HFFc6 (cell line): Measurements from ENCODE around the gene CAPN12. TPM values are rescaled to one million over a fixed set of nuclear protein-coding genes. Genes with fewer than 3 reads are reported as not detected.

ENCODE experiments used
- DNase-seq: peaks from one replicate; pipeline ENCODE4 v3.0.0-alpha.2; 2018
- H3K27ac Mint-ChIP-seq: 2 replicates; pipeline ENCODE4 v1.8.0; 2020; ENCODE audit warnings: mild to moderate bottlenecking, mixed read lengths
- H3K27me3 Mint-ChIP-seq: 2 replicates; pipeline ENCODE4 v1.8.0; 2021; ENCODE audit warnings: mild to moderate bottlenecking, moderate library complexity, mixed read lengths; ENCODE audit not compliant: insufficient read depth
- H3K36me3 Mint-ChIP-seq: 2 replicates; pipeline ENCODE4 v1.8.0; 2021; ENCODE audit warnings: low read depth, mixed read lengths
- H3K4me1 Mint-ChIP-seq: 2 replicates; pipeline ENCODE4 v1.8.0; 2020; ENCODE audit warnings: low read depth, mixed read lengths
- H3K4me3 Mint-ChIP-seq: 2 replicates; pipeline ENCODE4 v1.8.0; 2020; ENCODE audit warnings: mild to moderate bottlenecking, moderate library complexity, mixed read lengths
- H3K9me3 Mint-ChIP-seq: 2 replicates; pipeline ENCODE4 v1.8.0; 2020; ENCODE audit warnings: mild to moderate bottlenecking, mixed read lengths
- CTCF ChIP-seq: fragments of 200-600 bp; sonication (generic); IDR thresholded peaks from 2 replicates; pipeline ENCODE4 v1.5.0; 2021; ENCODE audit warnings: antibody characterized with exemption, mild to moderate bottlenecking
- total RNA-seq, 6 experiments: library from RNA; stranded (reverse); fragmentation: NEBNext Ultra II Directional; extraction: Animal tissue kit (Norgen Biotek cat#: 25700); gene quantifications; 2 replicates in 1 of 6; 3 replicates in 5 of 6; pipeline ENCODE4 v1.2.3, GENCODE V29; 2021

Gene CAPN12
- total RNA-seq, 6 experiments from 2014 or later = 0.09 to 0.45 (median 0.19) TPM

- Mint-ChIP-seq H3K36me3 (peaks cover 72% of the 10 kb centered on the region), H3K4me1 (peaks cover 71% of the 10 kb centered on the region), H3K4me3 (0 out of 2 replicates have a peak overlapping the region, but pooled peaks have one; percentile 25), H3K27ac (peak overlapping the region; percentile 100), H3K9me3 (no peaks in the 10 kb centered on the region), H3K27me3 (peaks cover 45% of the 10 kb centered on the region)
- TF ChIP-seq CTCF = no peak
- no peak for DNase-seq
Measured at GRCh38 chr19:38695317-38695683, 49.0 kb downstream of the CAPN12 start.

GRCh38 chr19:38693380-38694223 is 50.7 kb downstream of the CAPN12 start:
- Mint-ChIP-seq H3K27ac (peak overlapping the region; percentile 100), H3K4me1 (peaks cover 88% of the 10 kb centered on the region), H3K27me3 (peaks cover 36% of the 10 kb centered on the region), H3K4me3 (peak overlapping the region; percentile 70), H3K36me3 (peaks cover 79% of the 10 kb centered on the region), H3K9me3 (no peaks in the 10 kb centered on the region)
- DNase-seq = peak; percentile 46
- no peak for TF ChIP-seq CTCF

GRCh38 chr19:38692458-38693379 is 51.6 kb downstream of the CAPN12 start:
- peaks cover 75% of the 10 kb centered on the region for H3K36me3 Mint-ChIP-seq
- peak overlapping the region; percentile 100 for H3K27ac Mint-ChIP-seq
- H3K4me3 Mint-ChIP-seq = peak overlapping the region; percentile 72
- H3K4me1 Mint-ChIP-seq = peaks cover 90% of the 10 kb centered on the region
- H3K27me3 Mint-ChIP-seq = peaks cover 30% of the 10 kb centered on the region
- no peaks in the 10 kb centered on the region for H3K9me3 Mint-ChIP-seq
- no peak for DNase-seq
- TF ChIP-seq CTCF = no peak

- Mint-ChIP-seq H3K4me1 (peaks cover 95% of the 10 kb centered on the region), H3K4me3 (peak overlapping the region; percentile 72), H3K36me3 (peaks cover 80% of the 10 kb centered on the region), H3K27ac (peak overlapping the region; percentile 100), H3K27me3 (peaks cover 30% of the 10 kb centered on the region), H3K9me3 (no peaks in the 10 kb centered on the region)
- DNase-seq = peak; percentile 98
- TF ChIP-seq CTCF = no peak
Measured at GRCh38 chr19:38691938-38692457, 52.3 kb downstream of the CAPN12 start.

- TF ChIP-seq CTCF = no peak
- Mint-ChIP-seq H3K27ac (peak overlapping the region; percentile 100), H3K4me3 (peak overlapping the region; percentile 72), H3K4me1 (peaks cover 98% of the 10 kb centered on the region), H3K9me3 (no peaks in the 10 kb centered on the region), H3K36me3 (peaks cover 69% of the 10 kb centered on the region), H3K27me3 (peaks cover 28% of the 10 kb centered on the region)
- DNase-seq = no peak
Measured at GRCh38 chr19:38690832-38691231, 53.4 kb downstream of the CAPN12 start.
